ENCODE results near the gene ACTR1A. TPM values are rescaled to one million over a fixed set of nuclear protein-coding genes. Genes with fewer than 3 reads are reported as not detected.
A peak's percentile ranks its signal among the peaks of the same experiment; 100 is the strongest.

Gene ACTR1A
- polyA plus RNA-seq, 1 donor, result 56.6 TPM

- no peaks in the 10 kb centered on the region for H3K4me1 ChIP-seq (ENCODE audit: control insufficient read depth, insufficient read depth, low read length)
- H3K27ac ChIP-seq (ENCODE audit: low read length), result no peak overlapping the region
- WGBS (ENCODE audit: insufficient coverage, low lambda C conversion rate), result no CpG with 5 or more reads among the region's 36 CpGs
- peaks cover 3% of the 10 kb centered on the region for H3K36me3 ChIP-seq (ENCODE audit: control insufficient read depth, insufficient read depth, low read length)
- no peak for DNase-seq
- H3K9me3 ChIP-seq (ENCODE audit: control insufficient read depth, low read depth, low read length), result no peaks in the 10 kb centered on the region
- no peaks in the 10 kb centered on the region for H3K27me3 ChIP-seq (ENCODE audit: control insufficient read depth, insufficient read depth, low read length)
- H3K4me3 ChIP-seq (ENCODE audit: low read length), result no peak overlapping the region
Measured at GRCh38 chr10:102470579-102471546, 31.6 kb downstream of the ACTR1A start.

- H3K9me3 ChIP-seq (ENCODE audit: control insufficient read depth, low read depth, low read length), result no peaks in the 10 kb centered on the region
- WGBS (ENCODE audit: insufficient coverage, low lambda C conversion rate), result 72% methylated on average over 2 of the region's 9 CpGs
- H3K36me3 ChIP-seq (ENCODE audit: control insufficient read depth, insufficient read depth, low read length), result peaks cover under 1% of the 10 kb centered on the region
- no peak for DNase-seq
- no peak overlapping the region for H3K27ac ChIP-seq (ENCODE audit: low read length)
- H3K27me3 ChIP-seq (ENCODE audit: control insufficient read depth, insufficient read depth, low read length), result no peaks in the 10 kb centered on the region
- H3K4me1 ChIP-seq (ENCODE audit: control insufficient read depth, insufficient read depth, low read length), result peaks cover 2% of the 10 kb centered on the region
- no peak overlapping the region for H3K4me3 ChIP-seq (ENCODE audit: low read length)
Measured at GRCh38 chr10:102468683-102469082, 33.8 kb downstream of the ACTR1A start.

- H3K27ac ChIP-seq (ENCODE audit: low read length), result no peak overlapping the region
- no peaks in the 10 kb centered on the region for H3K36me3 ChIP-seq (ENCODE audit: control insufficient read depth, insufficient read depth, low read length)
- H3K27me3 ChIP-seq (ENCODE audit: control insufficient read depth, insufficient read depth, low read length), result peaks cover 3% of the 10 kb centered on the region
- WGBS (ENCODE audit: insufficient coverage, low lambda C conversion rate), result 40% methylated on average over 1 of the region's 6 CpGs
- H3K4me3 ChIP-seq (ENCODE audit: low read length), result no peak overlapping the region
- no peaks in the 10 kb centered on the region for H3K9me3 ChIP-seq (ENCODE audit: control insufficient read depth, low read depth, low read length)
- peak in 1 of 2 donors; percentile 31 for DNase-seq
- H3K4me1 ChIP-seq (ENCODE audit: control insufficient read depth, insufficient read depth, low read length), result peaks cover 7% of the 10 kb centered on the region
Measured at GRCh38 chr10:102467971-102468438, 34.5 kb downstream of the ACTR1A start.

- H3K27ac ChIP-seq (ENCODE audit: low read length), result no peak overlapping the region
- WGBS (ENCODE audit: insufficient coverage, low lambda C conversion rate), result 79% methylated on average over 4 of the region's 6 CpGs
- no peaks in the 10 kb centered on the region for H3K9me3 ChIP-seq (ENCODE audit: control insufficient read depth, low read depth, low read length)
- no peaks in the 10 kb centered on the region for H3K36me3 ChIP-seq (ENCODE audit: control insufficient read depth, insufficient read depth, low read length)
- H3K4me1 ChIP-seq (ENCODE audit: control insufficient read depth, insufficient read depth, low read length), result peaks cover 11% of the 10 kb centered on the region
- peaks cover 6% of the 10 kb centered on the region for H3K27me3 ChIP-seq (ENCODE audit: control insufficient read depth, insufficient read depth, low read length)
- H3K4me3 ChIP-seq (ENCODE audit: low read length), result no peak overlapping the region
- no peak for DNase-seq
Measured at GRCh38 chr10:102467318-102467717, 35.2 kb downstream of the ACTR1A start.

- no peak overlapping the region for H3K4me3 ChIP-seq (ENCODE audit: low read length)
- no CpG with 5 or more reads among the region's 3 CpGs for WGBS (ENCODE audit: insufficient coverage, low lambda C conversion rate)
- no peaks in the 10 kb centered on the region for H3K9me3 ChIP-seq (ENCODE audit: control insufficient read depth, low read depth, low read length)
- no peaks in the 10 kb centered on the region for H3K36me3 ChIP-seq (ENCODE audit: control insufficient read depth, insufficient read depth, low read length)
- DNase-seq, result no peak
- peaks cover 24% of the 10 kb centered on the region for H3K4me1 ChIP-seq (ENCODE audit: control insufficient read depth, insufficient read depth, low read length)
- no peak overlapping the region for H3K27ac ChIP-seq (ENCODE audit: low read length)
- H3K27me3 ChIP-seq (ENCODE audit: control insufficient read depth, insufficient read depth, low read length), result peaks cover 12% of the 10 kb centered on the region
Measured at GRCh38 chr10:102465466-102465865, 37.0 kb downstream of the ACTR1A start.

GRCh38 chr10:102463983-102464382, 38.5 kb downstream of the ACTR1A start:
- DNase-seq, result no peak
- Histone ChIP-seq H3K4me3 (ENCODE audit: low read length) (no peak overlapping the region), H3K4me1 (ENCODE audit: control insufficient read depth, insufficient read depth, low read length) (peaks cover 24% of the 10 kb centered on the region), H3K27me3 (ENCODE audit: control insufficient read depth, insufficient read depth, low read length) (peaks cover 12% of the 10 kb centered on the region), H3K27ac (ENCODE audit: low read length) (no peak overlapping the region), H3K9me3 (ENCODE audit: control insufficient read depth, low read depth, low read length) (no peaks in the 10 kb centered on the region), H3K36me3 (ENCODE audit: control insufficient read depth, insufficient read depth, low read length) (no peaks in the 10 kb centered on the region)
- no CpG with 5 or more reads among the region's 10 CpGs for WGBS (ENCODE audit: insufficient coverage, low lambda C conversion rate)

GRCh38 chr10:102462512-102463054, 39.9 kb downstream of the ACTR1A start:
- no peak for DNase-seq
- Histone ChIP-seq H3K36me3 (ENCODE audit: control insufficient read depth, insufficient read depth, low read length) (no peaks in the 10 kb centered on the region), H3K27ac (ENCODE audit: low read length) (peak overlapping the region; percentile 22), H3K9me3 (ENCODE audit: control insufficient read depth, low read depth, low read length) (no peaks in the 10 kb centered on the region), H3K4me3 (ENCODE audit: low read length) (peak overlapping the region; percentile 23), H3K27me3 (ENCODE audit: control insufficient read depth, insufficient read depth, low read length) (peaks cover 12% of the 10 kb centered on the region), H3K4me1 (ENCODE audit: control insufficient read depth, insufficient read depth, low read length) (peaks cover 33% of the 10 kb centered on the region)
- WGBS (ENCODE audit: insufficient coverage, low lambda C conversion rate), result no CpG with 5 or more reads among the region's 6 CpGs

GRCh38 chr10:102461187-102462054, 41.1 kb downstream of the ACTR1A start:
- Histone ChIP-seq H3K27ac (ENCODE audit: low read length) (peak overlapping the region; percentile 23), H3K4me1 (ENCODE audit: control insufficient read depth, insufficient read depth, low read length) (peaks cover 41% of the 10 kb centered on the region), H3K4me3 (ENCODE audit: low read length) (peak overlapping the region; percentile 57), H3K9me3 (ENCODE audit: control insufficient read depth, low read depth, low read length) (no peaks in the 10 kb centered on the region), H3K36me3 (ENCODE audit: control insufficient read depth, insufficient read depth, low read length) (no peaks in the 10 kb centered on the region), H3K27me3 (ENCODE audit: control insufficient read depth, insufficient read depth, low read length) (peaks cover 12% of the 10 kb centered on the region)
- WGBS (ENCODE audit: insufficient coverage, low lambda C conversion rate), result no CpG with 5 or more reads among the region's 54 CpGs
- DNase-seq, result peak; percentile 91 to 92

GRCh38 chr10:102460836-102461186, 41.7 kb downstream of the ACTR1A start:
- Histone ChIP-seq H3K9me3 (ENCODE audit: control insufficient read depth, low read depth, low read length) (no peaks in the 10 kb centered on the region), H3K4me3 (ENCODE audit: low read length) (peak overlapping the region; percentile 57), H3K27me3 (ENCODE audit: control insufficient read depth, insufficient read depth, low read length) (peaks cover 12% of the 10 kb centered on the region), H3K27ac (ENCODE audit: low read length) (peak overlapping the region; percentile 23), H3K4me1 (ENCODE audit: control insufficient read depth, insufficient read depth, low read length) (peaks cover 46% of the 10 kb centered on the region), H3K36me3 (ENCODE audit: control insufficient read depth, insufficient read depth, low read length) (peaks cover 3% of the 10 kb centered on the region)
- 0% methylated on average over 2 of the region's 8 CpGs for WGBS (ENCODE audit: insufficient coverage, low lambda C conversion rate)
- DNase-seq, result no peak

- no peak overlapping the region for H3K4me3 ChIP-seq (ENCODE audit: low read length)
- WGBS (ENCODE audit: insufficient coverage, low lambda C conversion rate), result no CpG with 5 or more reads among the region's 4 CpGs
- H3K27me3 ChIP-seq (ENCODE audit: control insufficient read depth, insufficient read depth, low read length), result peaks cover 12% of the 10 kb centered on the region
- H3K9me3 ChIP-seq (ENCODE audit: control insufficient read depth, low read depth, low read length), result no peaks in the 10 kb centered on the region
- H3K36me3 ChIP-seq (ENCODE audit: control insufficient read depth, insufficient read depth, low read length), result peaks cover 3% of the 10 kb centered on the region
- peak; percentile 69 to 88 for DNase-seq
- H3K27ac ChIP-seq (ENCODE audit: low read length), result peak overlapping the region; percentile 89
- peaks cover 62% of the 10 kb centered on the region for H3K4me1 ChIP-seq (ENCODE audit: control insufficient read depth, insufficient read depth, low read length)
Measured at GRCh38 chr10:102458656-102459055, 43.9 kb downstream of the ACTR1A start.
